Uterus (tissue), 4 donors: ENCODE data around the gene NPB. TPM values are rescaled to one million over a fixed set of nuclear protein-coding genes. Genes with fewer than 3 reads are reported as not detected.

ENCODE experiments used
- DNase-seq, 2 donors: peaks; one replicate each; pipeline ENCODE4 v3.0.0-alpha.2; 2019 to 2020
- H3K27ac ChIP-seq, 2 donors: fragments of 200-600 bp; sonication (generic); 1 replicate in 1 of 2; 2 replicates in 1 of 2; pipeline ENCODE4 v1.5.1; 2016 to 2018
- H3K27me3 ChIP-seq, 2 donors: fragments of 200-600 bp; sonication (generic); one replicate each; pipeline ENCODE4 v1.5.1; 2018 to 2019; ENCODE audit warnings: control low read depth in 1 of 2
- H3K36me3 ChIP-seq, 2 donors: fragments of 200-600 bp; sonication (generic); one replicate each; pipeline ENCODE4 v1.5.1; 2019; ENCODE audit warnings: control low read depth in 1 of 2
- H3K4me1 ChIP-seq, 2 donors: fragments of 200-600 bp; sonication (generic); one replicate each; pipeline ENCODE4 v1.5.1; 2018 to 2019; ENCODE audit warnings: control low read depth in 1 of 2
- H3K4me3 ChIP-seq, 2 donors: fragments of 200-600 bp; sonication (generic); 1 replicate in 1 of 2; 2 replicates in 1 of 2; pipeline ENCODE4 v1.5.1; 2018 to 2019; ENCODE audit warnings: mild to moderate bottlenecking in 1 of 2
- H3K9me3 ChIP-seq, 2 donors: fragments of 200-600 bp; sonication (generic); one replicate each; pipeline ENCODE4 v1.5.1; 2019; ENCODE audit warnings: control low read depth in 1 of 2
- CTCF ChIP-seq, 4 experiments: fragments of 200-600 bp in 2 of 4; fragments of 450-650 bp in 2 of 4; sonication (generic) in 2 of 4; IDR thresholded peaks; one replicate each; pipeline ENCODE4 v1.5.1; 2016 to 2019; ENCODE audit warnings: antibody characterized with exemption in 4 of 4, mild to moderate bottlenecking in 2 of 4, moderate library complexity in 1 of 4
- POLR2A ChIP-seq, 2 donors: fragments of 450-650 bp; IDR thresholded peaks; one replicate each; pipeline ENCODE4 v1.6.1; 2016; ENCODE audit warnings: antibody characterized with exemption in 2 of 2, mild to moderate bottlenecking in 1 of 2, moderate library complexity in 1 of 2
- intact Hi-C: fragments of 100-400 bp; cut with DNase I; formaldehyde crosslinking; loops from one replicate; pipeline ENCODE4 v1.15.1; 2023; ENCODE audit warnings: low total_unique reads
- total RNA-seq, 4 donors: library from RNA; depleted of rRNA in 3 of 4; stranded (reverse); fragments of >200 nt in 3 of 4; gene quantifications; one replicate each; pipeline versions ENCODE4 v1.1.0 to v1.2.4, GENCODE V29; 2014 to 2023
- donor health status: DM: yes; HTN: yes; CAD: no.

Gene NPB
- total RNA-seq, 4 donors from 2014 or later: 2.0 to 2.1 TPM; not detected in 2

- Histone ChIP-seq H3K4me1 (peaks cover 6 to 11% of the 10 kb centered on the region in 2 donors), H3K27me3 (no peaks in the 10 kb centered on the region), H3K9me3 (no peaks in the 10 kb centered on the region), H3K4me3 (no peak overlapping the region), H3K27ac (no peak overlapping the region), H3K36me3 (no peaks in the 10 kb centered on the region)
- no peak for DNase-seq
- intact Hi-C loops: no loop called here
- TF ChIP-seq CTCF (IDR thresholded peaks at IDR 0.05) (no peak), POLR2A (IDR thresholded peaks at IDR 0.05) (no peak)
These were observed 12.9 kb upstream of the NPB start for GRCh38 chr17:81888988-81889595.

GRCh38 chr17:81889602-81890001, 12.4 kb upstream of the NPB start:
- intact Hi-C loops: no loop called here
- no peak overlapping the region for H3K27ac ChIP-seq

GRCh38 chr17:81890447-81891302, 11.4 kb upstream of the NPB start:
- Histone ChIP-seq H3K4me1 (peaks cover 6 to 11% of the 10 kb centered on the region in 2 donors), H3K27ac (peak overlapping the region; percentile 83 to 89), H3K27me3 (no peaks in the 10 kb centered on the region), H3K9me3 (no peaks in the 10 kb centered on the region), H3K36me3 (no peaks in the 10 kb centered on the region), H3K4me3 (peak overlapping the region; percentile 86 to 94)
- no peak for DNase-seq
- intact Hi-C loops: no loop called here
- no peak for TF ChIP-seq POLR2A (IDR thresholded peaks at IDR 0.05)

More at GRCh38 chr17:81889602-81890001, 12.4 kb upstream of the NPB start:
- no peaks in the 10 kb centered on the region for H3K27me3 ChIP-seq
- H3K36me3 ChIP-seq: no peaks in the 10 kb centered on the region
- no peak overlapping the region for H3K4me3 ChIP-seq
- no peak for TF ChIP-seq POLR2A (IDR thresholded peaks at IDR 0.05)
- no peak for TF ChIP-seq CTCF (IDR thresholded peaks at IDR 0.05)
- H3K9me3 ChIP-seq: no peaks in the 10 kb centered on the region
- H3K4me1 ChIP-seq: peaks cover 6 to 11% of the 10 kb centered on the region in 2 donors
- no peak for DNase-seq

- Histone ChIP-seq H3K4me3 (peak overlapping the region; percentile 86 to 94), H3K36me3 (no peaks in the 10 kb centered on the region), H3K27me3 (no peaks in the 10 kb centered on the region), H3K9me3 (no peaks in the 10 kb centered on the region), H3K27ac (peak overlapping the region; percentile 83 to 89), H3K4me1 (peaks cover 6 to 11% of the 10 kb centered on the region in 2 donors)
- TF ChIP-seq POLR2A (IDR thresholded peaks at IDR 0.05): no peak
- no peak for TF ChIP-seq CTCF (IDR thresholded peaks at IDR 0.05)
- DNase-seq: no peak
- intact Hi-C loops: no loop called here
These were observed 10.8 kb upstream of the NPB start for GRCh38 chr17:81891303-81891552.

GRCh38 chr17:81895400-81895799, 6.6 kb upstream of the NPB start:
- Histone ChIP-seq H3K4me3 (no peak overlapping the region), H3K27ac (no peak overlapping the region), H3K4me1 (peaks cover 2 to 6% of the 10 kb centered on the region in 2 donors), H3K36me3 (no peaks in the 10 kb centered on the region), H3K9me3 (no peaks in the 10 kb centered on the region), H3K27me3 (no peaks in the 10 kb centered on the region)
- intact Hi-C loops: no loop called here
- no peak for DNase-seq
- TF ChIP-seq POLR2A (IDR thresholded peaks at IDR 0.05): no peak
- TF ChIP-seq CTCF (IDR thresholded peaks at IDR 0.05): no peak
